HepG2 (cell line): ENCODE measurements around the gene IFITM10. TPM values are rescaled to one million over a fixed set of nuclear protein-coding genes. Genes with fewer than 3 reads are reported as not detected.

ENCODE experiments used
- ARHGAP35 ChIP-seq: sonication (generic); formaldehyde crosslinking; IDR thresholded peaks from 2 replicates; pipeline ENCODE4 v1.9.0; 2022; ENCODE audit warnings: mild to moderate bottlenecking, inconsistent platforms, moderate library complexity, missing genetic modification reagents, borderline replicate concordance
- BHLHE40 ChIP-seq: IDR thresholded peaks from 2 replicates; pipeline ENCODE4 v1.6.1; 2011; ENCODE audit warnings: low read length, improper control_type of control experiment
- CHCHD3 ChIP-seq: sonication (generic); formaldehyde crosslinking; IDR thresholded peaks from 2 replicates; pipeline ENCODE4 v1.8.0; 2022; ENCODE audit warnings: mild to moderate bottlenecking, missing genetic modification reagents, moderate library complexity
- KMT2B ChIP-seq: IDR thresholded peaks from 2 replicates; pipeline ENCODE4 v1.6.1; 2016; ENCODE audit warnings: missing genetic modification reagents, missing compliant biosample characterization
- NFATC3 ChIP-seq: sonication (generic); formaldehyde crosslinking; IDR thresholded peaks from 2 replicates; pipeline ENCODE4 v1.5.1; 2020; ENCODE audit warnings: mild to moderate bottlenecking, missing genetic modification reagents
- SUZ12 ChIP-seq: fragments of 150-350 bp; IDR thresholded peaks from 2 replicates; pipeline ENCODE4 v1.6.1; 2014; ENCODE audit warnings: low read depth, low read length
- TBL1XR1 ChIP-seq: fragments of 150-350 bp; IDR thresholded peaks from 2 replicates; pipeline ENCODE4 v1.6.1; 2014; ENCODE audit warnings: borderline replicate concordance, low read length; ENCODE audit not compliant: partially characterized antibody
- ZNF441 ChIP-seq: sonication (generic); formaldehyde crosslinking; IDR thresholded peaks from 2 replicates; pipeline ENCODE4 v1.7.0; 2021; ENCODE audit warnings: missing genetic modification reagents, borderline replicate concordance
- polyA plus RNA-seq, 8 experiments: library from polyadenylated mRNA; depleted of rRNA in 3 of 8; stranded (reverse) in 7 of 8; unstranded in 1 of 8; fragments of >200 nt; fragmentation: Illumina TruSeq in 4 of 8; extraction: Trizol in 4 of 8; gene quantifications; 2 replicates each; pipeline versions ENCODE4 v1.2.1 to v1.2.3, GENCODE V29; 2011 to 2016; ENCODE audit warnings: low read depth in 4 of 8, missing spikeins in 1 of 8, mixed read lengths in 1 of 8; ENCODE audit not compliant: insufficient read depth in 1 of 8
- total RNA-seq, 5 experiments: library from RNA; depleted of rRNA; stranded (reverse); fragments of >200 nt; fragmentation: Illumina TruSeq; extraction: Trizol; gene quantifications; 2 replicates each; pipeline ENCODE4 v1.2.3, GENCODE V29; 2016; ENCODE audit warnings: low read depth in 1 of 5
- TF ChIP-seq, protein P1 (sequence below), 2 experiments: sonication (generic) in 1 of 2; formaldehyde crosslinking in 1 of 2; IDR thresholded peaks; 2 replicates each; pipeline versions ENCODE4 v1.5.1 to v1.6.1; 2011 to 2020; ENCODE audit warnings: borderline replicate concordance in 1 of 2, low read depth in 1 of 2, low read length in 1 of 2, mild to moderate bottlenecking in 1 of 2, missing genetic modification reagents in 1 of 2, moderate library complexity in 1 of 2
- TF ChIP-seq, protein P2 (sequence below), 2 experiments: sonication (generic) in 1 of 2; formaldehyde crosslinking in 1 of 2; IDR thresholded peaks; 2 replicates each; pipeline versions ENCODE4 v1.4.0 to v1.6.1; 2018 to 2020; ENCODE audit warnings: missing genetic modification reagents in 2 of 2, borderline replicate concordance in 1 of 2, low read depth in 1 of 2, mild to moderate bottlenecking in 1 of 2, missing biosample characterization in 1 of 2
- TF ChIP-seq, protein P3 (sequence below): IDR thresholded peaks from 2 replicates; pipeline ENCODE4 v1.4.0; 2020; ENCODE audit warnings: mild to moderate bottlenecking, missing genetic modification reagents

Gene IFITM10
- total and polyA plus RNA-seq, 2 of the 13 experiments (the other 11 are each of a cell fraction or from before 2014, with no cell fraction given): 0.09 to 0.13 TPM

DNA sequence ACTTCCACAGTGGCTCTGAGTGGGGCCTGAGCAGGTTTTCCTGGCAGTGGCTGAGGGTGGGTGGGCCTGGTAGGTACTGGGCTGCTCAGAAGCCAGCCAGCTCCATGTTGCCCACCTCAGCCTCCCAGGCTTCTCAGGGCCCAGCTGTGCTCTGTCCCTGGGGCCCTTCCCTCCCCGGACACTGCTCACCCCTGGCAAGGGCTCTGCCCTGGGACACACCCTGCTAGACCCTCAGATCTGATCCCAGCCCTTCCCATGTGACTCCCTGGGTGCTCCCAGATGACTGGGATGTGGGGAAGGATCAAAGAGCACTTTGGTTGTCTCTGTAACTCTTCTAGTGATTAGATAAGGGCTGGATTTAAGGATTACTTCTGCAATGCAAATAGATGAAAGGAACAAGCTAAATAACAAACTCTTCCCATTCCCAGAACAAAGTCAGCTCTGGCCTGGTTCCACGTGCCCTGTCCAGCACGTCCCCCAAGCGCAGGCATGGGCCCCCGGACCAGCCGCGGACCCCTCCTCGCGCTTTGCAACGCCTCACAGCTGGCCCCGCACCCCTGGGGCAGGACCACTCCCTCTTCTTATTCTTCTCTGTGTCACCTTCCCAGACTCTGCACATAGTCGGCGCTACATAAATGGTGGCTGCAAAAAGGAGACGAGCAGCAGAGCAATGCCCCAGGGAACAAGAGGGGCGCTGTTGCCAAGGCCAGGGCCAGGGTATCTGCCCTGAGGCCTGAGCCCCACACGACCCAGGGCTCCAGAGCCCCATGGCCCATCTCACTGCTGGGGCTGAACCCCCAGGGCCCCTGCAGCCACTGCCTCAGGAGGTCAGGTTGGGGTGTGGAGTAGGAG lies 59.1 kb downstream of the IFITM10 start (continued):
- TF ChIP-seq, protein P1, sequence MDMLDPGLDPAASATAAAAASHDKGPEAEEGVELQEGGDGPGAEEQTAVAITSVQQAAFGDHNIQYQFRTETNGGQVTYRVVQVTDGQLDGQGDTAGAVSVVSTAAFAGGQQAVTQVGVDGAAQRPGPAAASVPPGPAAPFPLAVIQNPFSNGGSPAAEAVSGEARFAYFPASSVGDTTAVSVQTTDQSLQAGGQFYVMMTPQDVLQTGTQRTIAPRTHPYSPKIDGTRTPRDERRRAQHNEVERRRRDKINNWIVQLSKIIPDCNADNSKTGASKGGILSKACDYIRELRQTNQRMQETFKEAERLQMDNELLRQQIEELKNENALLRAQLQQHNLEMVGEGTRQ (IDR thresholded peaks at IDR 0.05; ENCODE audit: low read depth, low read length): no peak; the same call in 1 of the 2 replicates
- TF ChIP-seq, protein P1 (CRISPR knock-in tag; IDR thresholded peaks at IDR 0.05; ENCODE audit: borderline replicate concordance): peak; percentile 86; the same call in 1 of the 2 replicates
- TF ChIP-seq BHLHE40: peak; percentile 75
- TF ChIP-seq TBL1XR1: peak; percentile 19
- peak; percentile 65 for TF ChIP-seq KMT2B (CRISPR knock-in tag)
- TF ChIP-seq, protein P2, sequence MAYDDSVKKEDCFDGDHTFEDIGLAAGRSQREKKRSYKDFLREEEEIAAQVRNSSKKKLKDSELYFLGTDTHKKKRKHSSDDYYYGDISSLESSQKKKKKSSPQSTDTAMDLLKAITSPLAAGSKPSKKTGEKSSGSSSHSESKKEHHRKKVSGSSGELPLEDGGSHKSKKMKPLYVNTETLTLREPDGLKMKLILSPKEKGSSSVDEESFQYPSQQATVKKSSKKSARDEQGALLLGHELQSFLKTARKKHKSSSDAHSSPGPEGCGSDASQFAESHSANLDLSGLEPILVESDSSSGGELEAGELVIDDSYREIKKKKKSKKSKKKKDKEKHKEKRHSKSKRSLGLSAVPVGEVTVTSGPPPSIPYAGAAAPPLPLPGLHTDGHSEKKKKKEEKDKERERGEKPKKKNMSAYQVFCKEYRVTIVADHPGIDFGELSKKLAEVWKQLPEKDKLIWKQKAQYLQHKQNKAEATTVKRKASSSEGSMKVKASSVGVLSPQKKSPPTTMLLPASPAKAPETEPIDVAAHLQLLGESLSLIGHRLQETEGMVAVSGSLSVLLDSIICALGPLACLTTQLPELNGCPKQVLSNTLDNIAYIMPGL (CRISPR knock-in tag; IDR thresholded peaks at IDR 0.05; ENCODE audit: borderline replicate concordance in 1 of 2, low read depth in 1 of 2): peak; percentile 65 to 67; a peak in 3 of 4 replicates
- TF ChIP-seq SUZ12: no peak
- no peak for TF ChIP-seq NFATC3
- TF ChIP-seq, protein P3, sequence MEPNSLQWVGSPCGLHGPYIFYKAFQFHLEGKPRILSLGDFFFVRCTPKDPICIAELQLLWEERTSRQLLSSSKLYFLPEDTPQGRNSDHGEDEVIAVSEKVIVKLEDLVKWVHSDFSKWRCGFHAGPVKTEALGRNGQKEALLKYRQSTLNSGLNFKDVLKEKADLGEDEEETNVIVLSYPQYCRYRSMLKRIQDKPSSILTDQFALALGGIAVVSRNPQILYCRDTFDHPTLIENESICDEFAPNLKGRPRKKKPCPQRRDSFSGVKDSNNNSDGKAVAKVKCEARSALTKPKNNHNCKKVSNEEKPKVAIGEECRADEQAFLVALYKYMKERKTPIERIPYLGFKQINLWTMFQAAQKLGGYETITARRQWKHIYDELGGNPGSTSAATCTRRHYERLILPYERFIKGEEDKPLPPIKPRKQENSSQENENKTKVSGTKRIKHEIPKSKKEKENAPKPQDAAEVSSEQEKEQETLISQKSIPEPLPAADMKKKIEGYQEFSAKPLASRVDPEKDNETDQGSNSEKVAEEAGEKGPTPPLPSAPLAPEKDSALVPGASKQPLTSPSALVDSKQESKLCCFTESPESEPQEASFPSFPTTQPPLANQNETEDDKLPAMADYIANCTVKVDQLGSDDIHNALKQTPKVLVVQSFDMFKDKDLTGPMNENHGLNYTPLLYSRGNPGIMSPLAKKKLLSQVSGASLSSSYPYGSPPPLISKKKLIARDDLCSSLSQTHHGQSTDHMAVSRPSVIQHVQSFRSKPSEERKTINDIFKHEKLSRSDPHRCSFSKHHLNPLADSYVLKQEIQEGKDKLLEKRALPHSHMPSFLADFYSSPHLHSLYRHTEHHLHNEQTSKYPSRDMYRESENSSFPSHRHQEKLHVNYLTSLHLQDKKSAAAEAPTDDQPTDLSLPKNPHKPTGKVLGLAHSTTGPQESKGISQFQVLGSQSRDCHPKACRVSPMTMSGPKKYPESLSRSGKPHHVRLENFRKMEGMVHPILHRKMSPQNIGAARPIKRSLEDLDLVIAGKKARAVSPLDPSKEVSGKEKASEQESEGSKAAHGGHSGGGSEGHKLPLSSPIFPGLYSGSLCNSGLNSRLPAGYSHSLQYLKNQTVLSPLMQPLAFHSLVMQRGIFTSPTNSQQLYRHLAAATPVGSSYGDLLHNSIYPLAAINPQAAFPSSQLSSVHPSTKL (CRISPR knock-in tag): peak; percentile 92
- TF ChIP-seq ARHGAP35 (CRISPR knock-in tag): no peak; the same call in 1 of the 2 replicates
- no peak for TF ChIP-seq CHCHD3 (CRISPR knock-in tag)
- TF ChIP-seq ZNF441 (CRISPR knock-in tag): no peak; the same call in 1 of the 2 replicates
